Omental fat pad (tissue), 4 donors: ENCODE measurements around the gene PSTPIP2. TPM values are rescaled to one million over a fixed set of nuclear protein-coding genes. Genes with fewer than 3 reads are reported as not detected.
"Not testable (repeated sequence)": the region's sequence is repeated elsewhere in the genome, so short reads cannot be mapped to it uniquely, and the experiment has no call there.

Experiments
- ATAC-seq: fragments of 150-250 bp; one replicate; pipeline ENCODE4 v1.9.1; 2016; ENCODE audit warnings: mild to moderate bottlenecking, moderate library complexity; ENCODE audit not compliant: low FRiP score
- DNase-seq: peaks from one replicate; pipeline ENCODE4 v3.0.0-alpha.2; 2019; ENCODE audit warnings: low spot score
- CTCF ChIP-seq, 3 donors: fragments of 450-650 bp; IDR thresholded peaks; one replicate each; pipeline ENCODE4 v1.5.1; 2016 to 2017; ENCODE audit warnings: antibody characterized with exemption in 3 of 3, mild to moderate bottlenecking in 3 of 3, moderate library complexity in 2 of 3
- total RNA-seq, 4 donors: library from RNA; depleted of rRNA; stranded (reverse); fragments of >200 nt; gene quantifications; one replicate each; pipeline ENCODE4 v1.1.0, GENCODE V29; 2016

Gene PSTPIP2
- total RNA-seq, 4 donors from 2014 or later = 4.4 to 17.0 (median 8.2) TPM

GRCh38 chr18:46001892-46002291, 70.2 kb downstream of the PSTPIP2 start:
- DNase-seq (no peak), ATAC-seq (no peak)
- TF ChIP-seq CTCF (IDR thresholded peaks at IDR 0.05) = no peak

- no peak for TF ChIP-seq CTCF (IDR thresholded peaks at IDR 0.05)
- ATAC-seq = no peak
Observed at GRCh38 chr18:46001074-46001473, 71.0 kb downstream of the PSTPIP2 start.

GRCh38 chr18:45999536-45999935, 72.5 kb downstream of the PSTPIP2 start:
- DNase-seq (no peak), ATAC-seq (no peak)
- no peak for TF ChIP-seq CTCF (IDR thresholded peaks at IDR 0.05)

More at GRCh38 chr18:46001074-46001473, 71.0 kb downstream of the PSTPIP2 start:
- DNase-seq = no peak

- no peak for DNase-seq
- TF ChIP-seq CTCF (IDR thresholded peaks at IDR 0.05) = no peak
- ATAC-seq = no peak
Observed at GRCh38 chr18:45998244-45998643, 73.8 kb downstream of the PSTPIP2 start.

- no peak for DNase-seq
- no peak for TF ChIP-seq CTCF (IDR thresholded peaks at IDR 0.05)
- no peak for ATAC-seq
Observed at GRCh38 chr18:45997700-45998151, 74.3 kb downstream of the PSTPIP2 start.

GRCh38 chr18:45995461-45995860, 76.6 kb downstream of the PSTPIP2 start:
- no peak for DNase-seq
- no peak for ATAC-seq
- TF ChIP-seq CTCF (IDR thresholded peaks at IDR 0.05) = no peak

GRCh38 chr18:45993438-45993837, 78.6 kb downstream of the PSTPIP2 start:
- DNase-seq (no peak), ATAC-seq (no peak)
- TF ChIP-seq CTCF (IDR thresholded peaks at IDR 0.05) = no peak

GRCh38 chr18:45992527-45992926, 79.5 kb downstream of the PSTPIP2 start:
- DNase-seq, ATAC-seq: not testable (repeated sequence)
